ENCODE data around the gene PIK3C2G.
"Not testable (repeated sequence)": the region's sequence is repeated elsewhere in the genome, so short reads cannot be mapped to it uniquely, and the experiment has no call there.

PIK3C2G gene

GRCh38 chr12:18487509-18487908 is 226.2 kb downstream of the PIK3C2G start:
- no peaks in the 10 kb centered on the region for H3K4me1 ChIP-seq (ENCODE audit: insufficient read depth, low read length, poor library complexity, severe bottlenecking)
- H4K20me1 ChIP-seq (ENCODE audit: insufficient read depth, low read length, poor library complexity, severe bottlenecking) = no peaks in the 10 kb centered on the region
- no peak overlapping the region for H3K9ac ChIP-seq (ENCODE audit: low read depth, low read length, poor library complexity, severe bottlenecking)
- H3K4me2 ChIP-seq (ENCODE audit: low read depth, low read length, poor library complexity, severe bottlenecking) = no peak overlapping the region
- no peaks in the 10 kb centered on the region for H3K36me3 ChIP-seq (ENCODE audit: insufficient read depth, low read length)
- no peaks in the 10 kb centered on the region for H3K9me2 ChIP-seq (replicated peaks; ENCODE audit: low read depth, low read length)
- no peaks in the 10 kb centered on the region for H3F3A ChIP-seq (ENCODE audit: low read depth)
- no peak overlapping the region for H2AFZ ChIP-seq (ENCODE audit: low read length)
- no peaks in the 10 kb centered on the region for H3K9me3 ChIP-seq (ENCODE audit: insufficient read depth, low read depth, low read length)
- H3K79me2 ChIP-seq (ENCODE audit: insufficient read depth, low read length) = no peaks in the 10 kb centered on the region
- no peak for TF ChIP-seq CTCF (conservative IDR thresholded peaks at IDR 0.05; ENCODE audit: low read length)
- H3K4me3 ChIP-seq (ENCODE audit: low read length, poor library complexity, severe bottlenecking) = no peak overlapping the region
- H3K27me3 ChIP-seq (ENCODE audit: insufficient read depth, low read length, poor library complexity, severe bottlenecking) = no peaks in the 10 kb centered on the region

GRCh38 chr12:18492372-18493025 is 231.2 kb downstream of the PIK3C2G start:
- H3K4me3 ChIP-seq (ENCODE audit: low read length, poor library complexity, severe bottlenecking) = no peak overlapping the region
- H3K9me2 ChIP-seq (replicated peaks; ENCODE audit: low read depth, low read length) = no peaks in the 10 kb centered on the region
- H3K4me1 ChIP-seq (ENCODE audit: insufficient read depth, low read length, poor library complexity, severe bottlenecking) = no peaks in the 10 kb centered on the region
- no peaks in the 10 kb centered on the region for H3K9me3 ChIP-seq (ENCODE audit: insufficient read depth, low read depth, low read length)
- no peaks in the 10 kb centered on the region for H3F3A ChIP-seq (ENCODE audit: low read depth)
- H3K36me3 ChIP-seq (ENCODE audit: insufficient read depth, low read length) = no peaks in the 10 kb centered on the region
- H3K27me3 ChIP-seq (ENCODE audit: insufficient read depth, low read length, poor library complexity, severe bottlenecking) = no peaks in the 10 kb centered on the region
- H3K4me2 ChIP-seq (ENCODE audit: low read depth, low read length, poor library complexity, severe bottlenecking) = no peak overlapping the region
- H4K20me1 ChIP-seq (ENCODE audit: insufficient read depth, low read length, poor library complexity, severe bottlenecking) = no peaks in the 10 kb centered on the region
- no peaks in the 10 kb centered on the region for H3K79me2 ChIP-seq (ENCODE audit: insufficient read depth, low read length)
- no peak overlapping the region for H2AFZ ChIP-seq (ENCODE audit: low read length)
- TF ChIP-seq EZH2phosphoT487 (IDR thresholded peaks at IDR 0.05; ENCODE audit: borderline replicate concordance) (no peak), CTCF (conservative IDR thresholded peaks at IDR 0.05; ENCODE audit: low read length) (no peak)
- H3K9ac ChIP-seq (ENCODE audit: low read depth, low read length, poor library complexity, severe bottlenecking) = no peak overlapping the region

GRCh38 chr12:18496156-18496555 is 234.8 kb downstream of the PIK3C2G start:
- no peak overlapping the region for H3K4me2 ChIP-seq (ENCODE audit: low read depth, low read length, poor library complexity, severe bottlenecking)
- H3F3A ChIP-seq (ENCODE audit: low read depth) = no peaks in the 10 kb centered on the region
- no peaks in the 10 kb centered on the region for H3K9me2 ChIP-seq (replicated peaks; ENCODE audit: low read depth, low read length)
- H3K4me3 ChIP-seq (ENCODE audit: low read length, poor library complexity, severe bottlenecking) = no peak overlapping the region
- no peak overlapping the region for H2AFZ ChIP-seq (ENCODE audit: low read length)
- no peaks in the 10 kb centered on the region for H3K27me3 ChIP-seq (ENCODE audit: insufficient read depth, low read length, poor library complexity, severe bottlenecking)
- TF ChIP-seq EZH2phosphoT487 (IDR thresholded peaks at IDR 0.05; ENCODE audit: borderline replicate concordance) = no peak
- no peak for TF ChIP-seq CTCF (conservative IDR thresholded peaks at IDR 0.05; ENCODE audit: low read length)
- no peaks in the 10 kb centered on the region for H3K4me1 ChIP-seq (ENCODE audit: insufficient read depth, low read length, poor library complexity, severe bottlenecking)
- no peaks in the 10 kb centered on the region for H3K36me3 ChIP-seq (ENCODE audit: insufficient read depth, low read length)
- no peaks in the 10 kb centered on the region for H3K9me3 ChIP-seq (ENCODE audit: insufficient read depth, low read depth, low read length)
- no peak overlapping the region for H3K9ac ChIP-seq (ENCODE audit: low read depth, low read length, poor library complexity, severe bottlenecking)
- H4K20me1 ChIP-seq (ENCODE audit: insufficient read depth, low read length, poor library complexity, severe bottlenecking) = no peaks in the 10 kb centered on the region
- H3K79me2 ChIP-seq (ENCODE audit: insufficient read depth, low read length) = no peaks in the 10 kb centered on the region

- not testable (repeated sequence) for H3K4me3 ChIP-seq (ENCODE audit: low read length, poor library complexity, severe bottlenecking); H4K20me1 ChIP-seq (ENCODE audit: insufficient read depth, low read length, poor library complexity, severe bottlenecking); H3K4me2 ChIP-seq (ENCODE audit: low read depth, low read length, poor library complexity, severe bottlenecking)
Observed at GRCh38 chr12:18500160-18500574, 238.8 kb downstream of the PIK3C2G start.

GRCh38 chr12:18500736-18501135 is 239.4 kb downstream of the PIK3C2G start:
- not testable (repeated sequence) for H3K9ac ChIP-seq (ENCODE audit: low read depth, low read length, poor library complexity, severe bottlenecking); H3F3A ChIP-seq (ENCODE audit: low read depth); H2AFZ ChIP-seq (ENCODE audit: low read length); H3K27me3 ChIP-seq (ENCODE audit: insufficient read depth, low read length, poor library complexity, severe bottlenecking); H3K9me2 ChIP-seq (replicated peaks; ENCODE audit: low read depth, low read length); H3K79me2 ChIP-seq (ENCODE audit: insufficient read depth, low read length); H3K36me3 ChIP-seq (ENCODE audit: insufficient read depth, low read length); H4K20me1 ChIP-seq (ENCODE audit: insufficient read depth, low read length, poor library complexity, severe bottlenecking); H3K4me2 ChIP-seq (ENCODE audit: low read depth, low read length, poor library complexity, severe bottlenecking); H3K9me3 ChIP-seq (ENCODE audit: insufficient read depth, low read depth, low read length); H3K4me3 ChIP-seq (ENCODE audit: low read length, poor library complexity, severe bottlenecking); H3K4me1 ChIP-seq (ENCODE audit: insufficient read depth, low read length, poor library complexity, severe bottlenecking)

More at GRCh38 chr12:18500160-18500574, 238.8 kb downstream of the PIK3C2G start:
- H3K9me2 ChIP-seq (replicated peaks; ENCODE audit: low read depth, low read length); H3K9me3 ChIP-seq (ENCODE audit: insufficient read depth, low read depth, low read length); H3K4me1 ChIP-seq (ENCODE audit: insufficient read depth, low read length, poor library complexity, severe bottlenecking); H3K27me3 ChIP-seq (ENCODE audit: insufficient read depth, low read length, poor library complexity, severe bottlenecking); H2AFZ ChIP-seq (ENCODE audit: low read length); H3F3A ChIP-seq (ENCODE audit: low read depth); H3K9ac ChIP-seq (ENCODE audit: low read depth, low read length, poor library complexity, severe bottlenecking); H3K36me3 ChIP-seq (ENCODE audit: insufficient read depth, low read length); H3K79me2 ChIP-seq (ENCODE audit: insufficient read depth, low read length): not testable (repeated sequence)

Data from Loucy (cell line).